Raji (cell line): ENCODE measurements around the gene DMAC2.

Experiments
- POLR2A ChIP-seq: IDR thresholded peaks from 2 replicates; pipeline ENCODE4 v1.6.1; 2011; ENCODE audit warnings: low read depth, low read length, control low read depth; ENCODE audit not compliant: insufficient read depth

Gene DMAC2

GRCh38 chr19:41447732-41448332, 8.1 kb upstream of the DMAC2 start:
- no peak for TF ChIP-seq POLR2A

- TF ChIP-seq POLR2A = no peak
These were observed 5.9 kb upstream of the DMAC2 start for GRCh38 chr19:41445575-41445974.

- TF ChIP-seq POLR2A = no peak
These were observed 4.2 kb upstream of the DMAC2 start for GRCh38 chr19:41443813-41444455.

- TF ChIP-seq POLR2A = no peak
These were observed 3.0 kb upstream of the DMAC2 start, which contains the start of gene ERICH4 for GRCh38 chr19:41442473-41443355. TSS of gene ERICH4 (plus strand) at chr19:41443156. CDS start at chr19:41443170, 14 bp downstream.

GRCh38 chr19:41441321-41441945, 1.7 kb upstream of the DMAC2 start:
- no peak for TF ChIP-seq POLR2A

GRCh38 chr19:41437944-41438574, 1.7 kb downstream of the DMAC2 start:
- TF ChIP-seq POLR2A = no peak

- TF ChIP-seq POLR2A = no peak
These were observed 3.1 kb downstream of the DMAC2 start for GRCh38 chr19:41436674-41436951.

- no peak for TF ChIP-seq POLR2A
These were observed 3.6 kb downstream of the DMAC2 start for GRCh38 chr19:41435936-41436673.

GRCh38 chr19:41434450-41434849, 5.3 kb downstream of the DMAC2 start:
- TF ChIP-seq POLR2A = no peak

- TF ChIP-seq POLR2A = no peak
These were observed 6.5 kb downstream of the DMAC2 start for GRCh38 chr19:41433171-41433570.

- no peak for TF ChIP-seq POLR2A
These were observed 8.0 kb downstream of the DMAC2 start for GRCh38 chr19:41431426-41432386.

- no peak for TF ChIP-seq POLR2A
These were observed 8.8 kb downstream of the DMAC2 start for GRCh38 chr19:41430922-41431321.

GRCh38 chr19:41428481-41428859, 11.2 kb downstream of the DMAC2 start:
- TF ChIP-seq POLR2A = no peak
